RWPE1 (cell line): ENCODE data around the gene IRF7.
A peak's percentile ranks its signal among the peaks of the same experiment; 100 is the strongest.

Experiments used
- CTCF ChIA-PET: fragments of 350-600 bp; sonication (Branson Sonifier 250); formaldehyde crosslinking; extraction: SDS; loops from one replicate; lab custom pipeline; 2021; lab: Yijun Ruan, JAX
- POLR2A ChIA-PET: fragments of 400-600 bp; formaldehyde crosslinking; extraction: SDS; loops from one replicate; lab custom pipeline; 2020; ENCODE audit warnings: antibody characterized with exemption; ENCODE audit not compliant: low non-redundant PET; lab: Yijun Ruan, JAX
- DNase-seq: peaks from one replicate; pipeline ENCODE4 v3.0.0; 2012; ENCODE audit warnings: low spot score
- H3K27ac ChIP-seq: fragments of 450-650 bp; 2 replicates; pipeline ENCODE4 v1.5.1; 2017
- TF ChIP-seq, protein P1 (sequence below): fragments of 450-650 bp; conservative IDR thresholded peaks from 2 replicates; pipeline ENCODE4 v1.5.1; 2017; ENCODE audit warnings: low read depth, mild to moderate bottlenecking

The IRF7 gene

DNA sequence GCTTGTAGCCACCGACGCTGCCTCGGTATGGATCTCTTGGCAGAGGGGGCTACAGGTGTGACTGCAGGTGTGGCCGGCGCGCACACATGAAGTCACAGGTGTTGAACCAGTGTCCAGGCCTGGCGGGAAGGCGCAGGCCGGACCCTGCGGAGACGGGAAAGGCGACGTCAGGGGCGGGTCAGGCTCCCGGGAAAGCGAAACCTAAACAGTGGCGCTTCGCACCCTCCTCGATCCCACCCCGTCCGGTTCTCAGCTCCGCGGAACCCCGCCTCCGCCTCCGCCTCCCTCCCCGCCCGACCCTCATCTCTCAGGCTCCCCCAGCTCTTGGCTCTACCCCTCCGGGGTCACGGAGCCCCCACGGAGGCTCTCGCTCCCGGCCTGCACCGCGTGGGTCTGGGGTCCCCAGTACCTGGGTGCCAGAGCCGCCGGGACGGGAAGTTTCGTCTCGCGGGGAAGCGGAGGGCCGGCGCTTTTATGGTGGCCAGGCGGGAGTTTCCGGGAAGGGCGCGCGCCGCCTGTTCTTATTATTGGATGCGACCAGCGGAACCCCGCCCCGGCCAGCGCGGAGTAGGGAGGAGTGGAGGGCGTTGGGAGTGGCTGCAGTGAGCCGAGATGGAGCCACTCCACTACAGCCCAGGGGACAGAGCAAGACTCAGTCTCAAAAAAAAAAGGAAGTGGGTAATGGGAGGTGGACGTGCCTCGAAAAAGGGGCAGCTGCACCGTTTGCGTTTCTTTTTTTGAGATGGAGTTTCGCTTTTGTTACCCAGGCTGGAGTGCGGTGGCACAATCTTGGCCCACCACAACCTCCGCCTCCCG is at the start of gene IRF7:
TSS of gene IRF7 (minus strand) at position 447 of the 816 bp plus-strand sequence. CDS start 586 bp downstream, outside the sequence.
- POLR2A ChIA-PET, result interaction anchor here (0.7 to 0.8 kb wide), 2 partner anchors 8 to 9 kb away, joined by 3 read pairs; no protein-coding TSS in a partner anchor
- peak; percentile 85 for DNase-seq

DNA sequence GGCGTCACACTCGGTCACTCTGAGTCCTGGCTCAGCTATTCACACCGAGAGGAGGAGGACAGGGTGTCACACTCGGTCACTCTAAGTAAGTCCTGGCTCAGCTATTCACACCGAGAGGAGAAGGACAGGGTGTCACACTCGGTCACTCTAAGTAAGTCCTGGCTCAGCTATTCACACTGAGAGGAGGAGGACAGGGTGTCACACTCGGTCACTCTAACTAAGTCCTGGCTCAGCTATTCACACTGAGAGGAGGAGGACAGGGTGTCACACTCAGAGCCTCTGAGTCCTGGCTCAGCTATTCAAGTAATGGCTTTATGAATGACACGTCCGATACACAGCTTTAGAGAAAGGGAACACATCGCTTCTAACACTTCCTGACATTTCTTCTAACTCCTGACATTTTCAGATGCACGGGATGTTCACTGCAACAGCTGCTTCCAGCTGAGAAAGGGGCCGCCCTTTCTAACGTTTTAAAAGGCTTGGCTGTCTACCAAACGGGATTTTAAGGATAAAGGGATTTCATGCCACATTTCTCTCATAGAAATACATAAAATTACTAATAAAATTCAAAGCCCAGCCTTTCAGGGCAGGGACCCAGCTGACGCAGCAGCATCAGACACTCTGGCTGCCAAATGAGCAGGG is 49.4 kb upstream of the IRF7 start:
- TF ChIP-seq, protein P1, sequence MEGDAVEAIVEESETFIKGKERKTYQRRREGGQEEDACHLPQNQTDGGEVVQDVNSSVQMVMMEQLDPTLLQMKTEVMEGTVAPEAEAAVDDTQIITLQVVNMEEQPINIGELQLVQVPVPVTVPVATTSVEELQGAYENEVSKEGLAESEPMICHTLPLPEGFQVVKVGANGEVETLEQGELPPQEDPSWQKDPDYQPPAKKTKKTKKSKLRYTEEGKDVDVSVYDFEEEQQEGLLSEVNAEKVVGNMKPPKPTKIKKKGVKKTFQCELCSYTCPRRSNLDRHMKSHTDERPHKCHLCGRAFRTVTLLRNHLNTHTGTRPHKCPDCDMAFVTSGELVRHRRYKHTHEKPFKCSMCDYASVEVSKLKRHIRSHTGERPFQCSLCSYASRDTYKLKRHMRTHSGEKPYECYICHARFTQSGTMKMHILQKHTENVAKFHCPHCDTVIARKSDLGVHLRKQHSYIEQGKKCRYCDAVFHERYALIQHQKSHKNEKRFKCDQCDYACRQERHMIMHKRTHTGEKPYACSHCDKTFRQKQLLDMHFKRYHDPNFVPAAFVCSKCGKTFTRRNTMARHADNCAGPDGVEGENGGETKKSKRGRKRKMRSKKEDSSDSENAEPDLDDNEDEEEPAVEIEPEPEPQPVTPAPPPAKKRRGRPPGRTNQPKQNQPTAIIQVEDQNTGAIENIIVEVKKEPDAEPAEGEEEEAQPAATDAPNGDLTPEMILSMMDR, result no peak
- peak overlapping the region; percentile 47 for H3K27ac ChIP-seq
- DNase-seq, result no peak
- ChIA-PET CTCF (interaction anchor here (1.0 kb wide), 1 partner anchor 98 kb away, joined by 3 read pairs; no protein-coding TSS in a partner anchor), POLR2A (no interaction called here)

More for the DNA sequence above, at the start of gene IRF7:
- TF ChIP-seq, protein P1, result no peak
- CTCF ChIA-PET, result no interaction called here
- H3K27ac ChIP-seq, result peak within 1 kb of the TSS; percentile 88

- DNase-seq, result peak; percentile 74
- TF ChIP-seq, protein P1, result peak; percentile 62
- ChIA-PET POLR2A (no interaction called here), CTCF (no interaction called here)
- peak overlapping the region; percentile 22; the same call in 1 of the 2 replicates for H3K27ac ChIP-seq
Observed at GRCh38 chr11:662689-663274, 47.0 kb upstream of the IRF7 start.

- TF ChIP-seq, protein P1, result no peak
- DNase-seq, result no peak
- ChIA-PET CTCF (interaction anchor here (0.5 kb wide), 1 partner anchor 9 kb away, joined by 3 read pairs; no protein-coding TSS in a partner anchor), POLR2A (no interaction called here)
- peak overlapping the region; percentile 87 for H3K27ac ChIP-seq
Observed at GRCh38 chr11:660681-661444, 45.1 kb upstream of the IRF7 start.

- ChIA-PET POLR2A (no interaction called here), CTCF (no interaction called here)
- TF ChIP-seq, protein P1, result no peak
- peak overlapping the region; percentile 87 for H3K27ac ChIP-seq
- DNase-seq, result no peak
Observed at GRCh38 chr11:660281-660680, 44.5 kb upstream of the IRF7 start.
